GM23338 (cell line): ENCODE results near the gene CXCL9. TPM values are rescaled to one million over a fixed set of nuclear protein-coding genes. Genes with fewer than 3 reads are reported as not detected.

Source experiments
- ATAC-seq: fragments of 200-7000 bp; cut with Tn5 transposase; 3 replicates; pipeline ENCODE4 v1.9.1; 2020
- DNase-seq: peaks from one replicate; pipeline ENCODE4 v3.0.0-alpha.2; 2015; ENCODE audit warnings: low spot score
- H2AFZ ChIP-seq: fragments of 200-600 bp; sonication (generic); 2 replicates; pipeline ENCODE4 v1.8.0; 2016; ENCODE audit warnings: antibody characterized with exemption, mild to moderate bottlenecking, moderate library complexity
- H3F3A ChIP-seq: fragments of 200-600 bp; sonication (generic); replicated peaks from 2 replicates; pipeline ENCODE4 v1.8.0; 2017; ENCODE audit warnings: antibody characterized with exemption, mixed run types, low read depth
- H3K27ac ChIP-seq: fragments of 200-600 bp; sonication (generic); 2 replicates; pipeline ENCODE4 v1.6.1; 2016; ENCODE audit warnings: low read depth
- H3K27me3 ChIP-seq: fragments of 200-600 bp; sonication (generic); 2 replicates; pipeline ENCODE4 v1.8.0; 2016; ENCODE audit warnings: mild to moderate bottlenecking, mixed run types, moderate library complexity; ENCODE audit not compliant: insufficient read depth
- H3K36me3 ChIP-seq: fragments of 200-600 bp; sonication (generic); 2 replicates; pipeline ENCODE4 v1.8.0; 2016; ENCODE audit warnings: mild to moderate bottlenecking; ENCODE audit not compliant: insufficient read depth
- H3K4me1 ChIP-seq: fragments of 200-600 bp; sonication (generic); 2 replicates; pipeline ENCODE4 v1.8.0; 2016; ENCODE audit warnings: mild to moderate bottlenecking, moderate library complexity; ENCODE audit not compliant: insufficient read depth
- H3K4me2 ChIP-seq: fragments of 200-600 bp; sonication (generic); 2 replicates; pipeline ENCODE4 v1.7.1; 2017; ENCODE audit warnings: mixed run types
- H3K4me3 ChIP-seq: fragments of 200-600 bp; sonication (generic); 2 replicates; pipeline ENCODE4 v1.6.1; 2016; ENCODE audit warnings: mixed run types
- H3K79me2 ChIP-seq: fragments of 200-600 bp; sonication (generic); replicated peaks from 2 replicates; pipeline ENCODE4 v1.8.0; 2017; ENCODE audit warnings: mild to moderate bottlenecking; ENCODE audit not compliant: insufficient read depth
- H3K9me2 ChIP-seq: fragments of 200-600 bp; sonication (generic); 2 replicates; pipeline ENCODE4 v1.8.0; 2017; ENCODE audit not compliant: insufficient read depth
- H4K20me1 ChIP-seq: fragments of 200-600 bp; sonication (generic); replicated peaks from 2 replicates; pipeline ENCODE4 v1.8.0; 2017; ENCODE audit warnings: mild to moderate bottlenecking; ENCODE audit not compliant: insufficient read depth
- H3K27ac Mint-ChIP-seq: 2 replicates; pipeline ENCODE4 v1.8.0; 2020; ENCODE audit warnings: inconsistent platforms, mild to moderate bottlenecking, moderate library complexity, mixed read lengths
- H3K27me3 Mint-ChIP-seq: 3 replicates; pipeline ENCODE4 v1.8.0; 2022; ENCODE audit warnings: low read depth, mild to moderate bottlenecking, moderate library complexity, mixed read lengths, inconsistent platforms; ENCODE audit not compliant: insufficient read depth, poor library complexity
- H3K36me3 Mint-ChIP-seq: 3 replicates; pipeline ENCODE4 v1.8.0; 2021; ENCODE audit warnings: low read depth, mild to moderate bottlenecking, inconsistent platforms, moderate library complexity, mixed read lengths
- H3K4me1 Mint-ChIP-seq: 3 replicates; pipeline ENCODE4 v1.8.0; 2020; ENCODE audit warnings: mild to moderate bottlenecking, inconsistent platforms, mixed read lengths
- H3K4me3 Mint-ChIP-seq: 3 replicates; pipeline ENCODE4 v1.8.0; 2021; ENCODE audit warnings: moderate library complexity, mild to moderate bottlenecking, inconsistent platforms, mixed read lengths
- H3K9me3 Mint-ChIP-seq: 3 replicates; pipeline ENCODE4 v1.8.0; 2020; ENCODE audit warnings: moderate library complexity, mild to moderate bottlenecking, inconsistent platforms, mixed read lengths
- CREB1 ChIP-seq: fragments of 250-450 bp; sonication (Bioruptor Pico); IDR thresholded peaks from 2 replicates; pipeline ENCODE4 v1.5.0; 2020; ENCODE audit warnings: low read depth, mild to moderate bottlenecking, moderate library complexity
- ETS1 ChIP-seq: IDR thresholded peaks from 2 replicates; pipeline ENCODE4 v1.6.1; 2016; ENCODE audit warnings: antibody characterized with exemption
- EZH2 ChIP-seq: fragments of 200-600 bp; sonication (generic); IDR thresholded peaks from one replicate; pipeline ENCODE4 v1.8.0; 2017; ENCODE audit warnings: antibody characterized with exemption, mild to moderate bottlenecking, low read depth; ENCODE audit not compliant: unreplicated experiment
- EZH2phosphoT487 ChIP-seq: fragments of 200-600 bp; sonication (generic); IDR thresholded peaks from one replicate; pipeline ENCODE4 v1.8.1; 2018; ENCODE audit warnings: antibody characterized with exemption; ENCODE audit not compliant: unreplicated experiment
- JUNB ChIP-seq: IDR thresholded peaks from one replicate; pipeline ENCODE4 v1.6.1; 2016; ENCODE audit warnings: antibody characterized with exemption; ENCODE audit not compliant: unreplicated experiment
- NANOG ChIP-seq: IDR thresholded peaks from 2 replicates; pipeline ENCODE4 v1.6.1; 2016; ENCODE audit warnings: antibody characterized with exemption, borderline replicate concordance
- POLR2AphosphoS5 ChIP-seq: IDR thresholded peaks from 2 replicates; pipeline ENCODE4 v1.6.1; 2016; ENCODE audit warnings: antibody characterized with exemption, low read depth
- STAT1 ChIP-seq: IDR thresholded peaks from one replicate; pipeline ENCODE4 v1.6.1; 2016; ENCODE audit warnings: antibody characterized with exemption; ENCODE audit not compliant: unreplicated experiment
- ZNF114 ChIP-seq: fragments of 250-450 bp; sonication (Bioruptor Pico); IDR thresholded peaks from 2 replicates; pipeline ENCODE4 v1.5.0; 2020; ENCODE audit warnings: mild to moderate bottlenecking, moderate library complexity
- ZNF331 ChIP-seq: fragments of 250-450 bp; sonication (Bioruptor Pico); IDR thresholded peaks from 2 replicates; pipeline ENCODE4 v1.5.0; 2020; ENCODE audit warnings: low read depth, mild to moderate bottlenecking, moderate library complexity
- ZNF462 ChIP-seq: fragments of 250-450 bp; sonication (Bioruptor Pico); IDR thresholded peaks from 2 replicates; pipeline ENCODE4 v1.5.0; 2020; ENCODE audit warnings: mild to moderate bottlenecking, moderate library complexity
- polyA plus RNA-seq: library from polyadenylated mRNA; unstranded; fragments of >200 nt; fragmentation: Nextera tagmentation; extraction: Ambion mirVana; gene quantifications from 2 replicates; pipeline ENCODE4 v1.2.1, GENCODE V29; 2016
- total RNA-seq: library from RNA; depleted of rRNA; stranded (reverse); fragments of >200 nt; shearing (Covaris generic); gene quantifications from 2 replicates; pipeline ENCODE4 v1.2.3, GENCODE V29; 2014
- TF ChIP-seq, protein P1 (sequence below), 2 experiments: fragments of 200-600 bp in 1 of 2; sonication (generic) in 1 of 2; conservative IDR thresholded peaks; 2 replicates each; pipeline versions ENCODE4 v1.5.1 to v1.6.1; 2016 to 2017; ENCODE audit warnings: antibody characterized with exemption in 2 of 2, low read depth in 2 of 2, mild to moderate bottlenecking in 2 of 2, moderate library complexity in 1 of 2
- TF ChIP-seq, protein P2 (sequence below): IDR thresholded peaks from one replicate; pipeline ENCODE4 v1.6.1; 2018; ENCODE audit warnings: antibody characterized with exemption; ENCODE audit not compliant: unreplicated experiment

Gene CXCL9
- total and polyA plus RNA-seq, 2 experiments from 2014 or later = not detected

DNA sequence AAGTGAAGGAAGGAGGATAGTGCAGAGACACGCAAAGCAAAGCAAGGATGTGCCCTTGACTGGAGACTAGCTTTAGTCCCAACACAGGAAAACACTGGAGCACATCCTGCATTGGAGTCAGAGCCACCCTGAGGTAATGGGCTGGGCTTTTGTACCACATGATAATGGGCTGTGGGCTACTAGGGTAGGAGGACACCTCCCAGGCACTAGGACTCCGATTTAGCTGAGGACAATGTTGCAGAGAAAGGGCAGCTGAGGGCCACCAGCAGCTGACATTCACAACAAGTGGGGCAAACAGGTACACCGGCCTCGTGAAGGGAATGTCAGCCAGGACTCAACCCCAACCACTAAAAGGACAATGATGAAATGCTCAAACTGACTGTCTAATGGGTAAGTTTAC lies 26.7 kb downstream of the CXCL9 start:
- ATAC-seq (no peak), DNase-seq (no peak)
- Mint-ChIP-seq H3K4me1 (no peaks in the 10 kb centered on the region), H3K9me3 (peaks cover 4% of the 10 kb centered on the region; the same call in 1 of the 3 replicates), H3K36me3 (peaks cover 66% of the 10 kb centered on the region), H3K27ac (no peak overlapping the region), H3K4me3 (no peak overlapping the region), H3K27me3 (no peaks in the 10 kb centered on the region)
- H4K20me1 ChIP-seq = peaks cover 17% of the 10 kb centered on the region
- H2AFZ ChIP-seq = no peak overlapping the region
- peaks cover 55% of the 10 kb centered on the region for H3K36me3 ChIP-seq
- H3K4me2 ChIP-seq = no peak overlapping the region
- H3F3A ChIP-seq = no peaks in the 10 kb centered on the region
- H3K4me1 ChIP-seq = no peaks in the 10 kb centered on the region
- TF ChIP-seq JUNB (no peak), NANOG (no peak), CREB1 (CRISPR knock-in tag) (no peak), EZH2 (no peak), ZNF114 (no peak), ETS1 (no peak), STAT1 (no peak), POLR2AphosphoS5 (no peak), EZH2phosphoT487 (no peak), ZNF331 (no peak), ZNF462 (CRISPR knock-in tag) (no peak)
- TF ChIP-seq, protein P1, sequence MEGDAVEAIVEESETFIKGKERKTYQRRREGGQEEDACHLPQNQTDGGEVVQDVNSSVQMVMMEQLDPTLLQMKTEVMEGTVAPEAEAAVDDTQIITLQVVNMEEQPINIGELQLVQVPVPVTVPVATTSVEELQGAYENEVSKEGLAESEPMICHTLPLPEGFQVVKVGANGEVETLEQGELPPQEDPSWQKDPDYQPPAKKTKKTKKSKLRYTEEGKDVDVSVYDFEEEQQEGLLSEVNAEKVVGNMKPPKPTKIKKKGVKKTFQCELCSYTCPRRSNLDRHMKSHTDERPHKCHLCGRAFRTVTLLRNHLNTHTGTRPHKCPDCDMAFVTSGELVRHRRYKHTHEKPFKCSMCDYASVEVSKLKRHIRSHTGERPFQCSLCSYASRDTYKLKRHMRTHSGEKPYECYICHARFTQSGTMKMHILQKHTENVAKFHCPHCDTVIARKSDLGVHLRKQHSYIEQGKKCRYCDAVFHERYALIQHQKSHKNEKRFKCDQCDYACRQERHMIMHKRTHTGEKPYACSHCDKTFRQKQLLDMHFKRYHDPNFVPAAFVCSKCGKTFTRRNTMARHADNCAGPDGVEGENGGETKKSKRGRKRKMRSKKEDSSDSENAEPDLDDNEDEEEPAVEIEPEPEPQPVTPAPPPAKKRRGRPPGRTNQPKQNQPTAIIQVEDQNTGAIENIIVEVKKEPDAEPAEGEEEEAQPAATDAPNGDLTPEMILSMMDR (conservative IDR thresholded peaks at IDR 0.05; ENCODE audit: low read depth in 2 of 2) = no peak
- TF ChIP-seq, protein P2, sequence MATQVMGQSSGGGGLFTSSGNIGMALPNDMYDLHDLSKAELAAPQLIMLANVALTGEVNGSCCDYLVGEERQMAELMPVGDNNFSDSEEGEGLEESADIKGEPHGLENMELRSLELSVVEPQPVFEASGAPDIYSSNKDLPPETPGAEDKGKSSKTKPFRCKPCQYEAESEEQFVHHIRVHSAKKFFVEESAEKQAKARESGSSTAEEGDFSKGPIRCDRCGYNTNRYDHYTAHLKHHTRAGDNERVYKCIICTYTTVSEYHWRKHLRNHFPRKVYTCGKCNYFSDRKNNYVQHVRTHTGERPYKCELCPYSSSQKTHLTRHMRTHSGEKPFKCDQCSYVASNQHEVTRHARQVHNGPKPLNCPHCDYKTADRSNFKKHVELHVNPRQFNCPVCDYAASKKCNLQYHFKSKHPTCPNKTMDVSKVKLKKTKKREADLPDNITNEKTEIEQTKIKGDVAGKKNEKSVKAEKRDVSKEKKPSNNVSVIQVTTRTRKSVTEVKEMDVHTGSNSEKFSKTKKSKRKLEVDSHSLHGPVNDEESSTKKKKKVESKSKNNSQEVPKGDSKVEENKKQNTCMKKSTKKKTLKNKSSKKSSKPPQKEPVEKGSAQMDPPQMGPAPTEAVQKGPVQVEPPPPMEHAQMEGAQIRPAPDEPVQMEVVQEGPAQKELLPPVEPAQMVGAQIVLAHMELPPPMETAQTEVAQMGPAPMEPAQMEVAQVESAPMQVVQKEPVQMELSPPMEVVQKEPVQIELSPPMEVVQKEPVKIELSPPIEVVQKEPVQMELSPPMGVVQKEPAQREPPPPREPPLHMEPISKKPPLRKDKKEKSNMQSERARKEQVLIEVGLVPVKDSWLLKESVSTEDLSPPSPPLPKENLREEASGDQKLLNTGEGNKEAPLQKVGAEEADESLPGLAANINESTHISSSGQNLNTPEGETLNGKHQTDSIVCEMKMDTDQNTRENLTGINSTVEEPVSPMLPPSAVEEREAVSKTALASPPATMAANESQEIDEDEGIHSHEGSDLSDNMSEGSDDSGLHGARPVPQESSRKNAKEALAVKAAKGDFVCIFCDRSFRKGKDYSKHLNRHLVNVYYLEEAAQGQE = no peak
- no peak overlapping the region for H3K27ac ChIP-seq
- no peaks in the 10 kb centered on the region for H3K27me3 ChIP-seq
- no peak overlapping the region for H3K4me3 ChIP-seq
- no peaks in the 10 kb centered on the region for H3K9me2 ChIP-seq
- H3K79me2 ChIP-seq = peaks cover 37% of the 10 kb centered on the region
